ENCODE data around the gene ITGAD. TPM values are rescaled to one million over a fixed set of nuclear protein-coding genes. Genes with fewer than 3 reads are reported as not detected.

ITGAD gene
- polyA plus RNA-seq, 1 of the 3 experiments (the other 2 are of a cell fraction): not detected

DNA sequence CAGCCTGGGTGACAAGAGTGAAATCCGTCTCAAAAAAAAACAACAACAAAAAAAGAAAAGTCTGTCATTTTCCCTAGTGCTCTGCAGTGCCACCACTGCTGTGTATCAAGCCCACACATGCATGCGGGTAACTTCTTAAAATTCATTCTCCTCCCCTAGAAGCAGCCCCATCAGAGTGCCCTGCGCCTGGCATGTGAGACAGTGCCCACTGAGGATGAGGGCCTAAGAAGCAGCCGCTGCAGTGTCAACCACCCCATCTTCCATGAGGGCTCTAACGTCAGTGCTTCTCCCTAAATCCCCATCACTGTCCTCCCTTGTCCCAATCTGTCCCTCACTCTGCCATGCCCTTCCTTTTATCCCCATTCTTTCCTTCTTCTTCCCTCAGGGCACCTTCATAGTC is 24.8 kb downstream of the ITGAD start:
- H4K20me1 ChIP-seq (ENCODE audit: insufficient read depth): no peaks in the 10 kb centered on the region
- H3K36me3 ChIP-seq (replicated peaks in 1 of 2; ENCODE audit: control insufficient read depth in 1 of 2, insufficient read depth in 2 of 2, low read length in 1 of 2): no peaks in the 10 kb centered on the region
- ChIA-PET POLR2A (no interaction called here), CTCF (no interaction called here)
- H3K27ac ChIP-seq (ENCODE audit: low read depth in 2 of 2, low read length in 1 of 2): no peak overlapping the region
- no peaks in the 10 kb centered on the region for H3K9me2 ChIP-seq
- 10% methylated on average over 5 of the region's 5 CpGs for WGBS (ENCODE audit: low lambda C conversion rate)
- TF ChIP-seq SMC3 (IDR thresholded peaks at IDR 0.05; ENCODE audit: low read depth, low read length): no peak
- no peak for TF ChIP-seq TEAD4 (IDR thresholded peaks at IDR 0.05; ENCODE audit: borderline replicate concordance, insufficient read depth)
- TF ChIP-seq CHD2 (IDR thresholded peaks at IDR 0.05; ENCODE audit: low read length, partially characterized antibody): no peak
- TF ChIP-seq, protein P1, sequence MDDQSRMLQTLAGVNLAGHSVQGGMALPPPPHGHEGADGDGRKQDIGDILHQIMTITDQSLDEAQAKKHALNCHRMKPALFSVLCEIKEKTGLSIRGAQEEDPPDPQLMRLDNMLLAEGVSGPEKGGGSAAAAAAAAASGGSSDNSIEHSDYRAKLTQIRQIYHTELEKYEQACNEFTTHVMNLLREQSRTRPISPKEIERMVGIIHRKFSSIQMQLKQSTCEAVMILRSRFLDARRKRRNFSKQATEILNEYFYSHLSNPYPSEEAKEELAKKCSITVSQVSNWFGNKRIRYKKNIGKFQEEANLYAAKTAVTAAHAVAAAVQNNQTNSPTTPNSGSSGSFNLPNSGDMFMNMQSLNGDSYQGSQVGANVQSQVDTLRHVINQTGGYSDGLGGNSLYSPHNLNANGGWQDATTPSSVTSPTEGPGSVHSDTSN (IDR thresholded peaks at IDR 0.05): no peak
- TF ChIP-seq FOXM1 (IDR thresholded peaks at IDR 0.05; ENCODE audit: low read depth): no peak
- TF ChIP-seq TCF12 (IDR thresholded peaks at IDR 0.05): no peak
- TF ChIP-seq YY1 (IDR thresholded peaks at IDR 0.05; ENCODE audit: low read depth): no peak
- no peak for TF ChIP-seq EP300 (IDR thresholded peaks at IDR 0.05; ENCODE audit: borderline replicate concordance in 1 of 2, low read depth in 1 of 2, low read length in 1 of 2)
- TF ChIP-seq JUND (IDR thresholded peaks at IDR 0.05): no peak
- TF ChIP-seq, protein P2, sequence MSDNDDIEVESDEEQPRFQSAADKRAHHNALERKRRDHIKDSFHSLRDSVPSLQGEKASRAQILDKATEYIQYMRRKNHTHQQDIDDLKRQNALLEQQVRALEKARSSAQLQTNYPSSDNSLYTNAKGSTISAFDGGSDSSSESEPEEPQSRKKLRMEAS (IDR thresholded peaks at IDR 0.05; ENCODE audit: low read depth): no peak
- no peak for TF ChIP-seq RCOR1 (IDR thresholded peaks at IDR 0.05; ENCODE audit: low read length)
- H3K4me1 ChIP-seq (ENCODE audit: control insufficient read depth in 1 of 2, insufficient read depth in 2 of 2, low read depth in 1 of 2, low read length in 1 of 2): no peaks in the 10 kb centered on the region
- H3F3A ChIP-seq (replicated peaks; ENCODE audit: insufficient read depth): no peaks in the 10 kb centered on the region
- no peaks in the 10 kb centered on the region for H3K9me3 ChIP-seq
- H3K27me3 ChIP-seq (ENCODE audit: insufficient read depth): peaks cover 58% of the 10 kb centered on the region; the same call in 1 of the 2 replicates
- no peak overlapping the region for H3K4me3 ChIP-seq (ENCODE audit: low read depth in 2 of 2, low read length in 1 of 2)
- no peaks in the 10 kb centered on the region for H3K79me2 ChIP-seq (ENCODE audit: insufficient read depth)
- H3K9ac ChIP-seq: no peak overlapping the region
- DNase-seq: no peak
- no peak overlapping the region for H3K4me2 ChIP-seq
- H2AFZ ChIP-seq (ENCODE audit: low read depth): no peak overlapping the region

DNA sequence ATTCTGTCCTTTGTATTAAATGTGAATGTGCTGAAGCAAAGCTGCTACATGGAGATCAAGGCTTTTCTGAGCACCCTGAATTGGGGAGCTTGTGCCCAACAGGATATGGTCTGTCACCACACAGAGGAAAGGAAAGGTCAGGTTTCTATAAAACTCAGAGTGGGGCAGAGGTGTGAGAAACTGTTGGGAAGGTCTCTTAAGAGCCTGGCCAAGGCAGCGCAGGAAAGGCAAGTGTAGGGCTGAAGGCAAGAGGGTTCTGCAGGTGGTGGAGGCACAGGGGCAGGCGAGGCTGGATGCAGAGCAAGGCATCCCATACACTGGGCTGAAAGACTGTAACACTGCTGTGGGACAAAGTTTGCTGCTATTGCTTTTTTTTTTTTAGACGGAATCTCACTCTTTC is 26.9 kb downstream of the ITGAD start:
- no peaks in the 10 kb centered on the region for H4K20me1 ChIP-seq (ENCODE audit: insufficient read depth)
- no peak overlapping the region for H3K4me2 ChIP-seq
- no peak overlapping the region for H3K27ac ChIP-seq (ENCODE audit: low read depth in 2 of 2, low read length in 1 of 2)
- no peak overlapping the region for H3K4me3 ChIP-seq (ENCODE audit: low read depth in 2 of 2, low read length in 1 of 2)
- no peak overlapping the region for H3K9ac ChIP-seq
- no peaks in the 10 kb centered on the region for H3F3A ChIP-seq (replicated peaks; ENCODE audit: insufficient read depth)
- ChIA-PET CTCF (interaction anchor here (0.9 kb wide), 1 partner anchor 38 kb away, joined by 3 read pairs; no protein-coding TSS in a partner anchor), POLR2A (no interaction called here)
- no peaks in the 10 kb centered on the region for H3K9me2 ChIP-seq
- no peaks in the 10 kb centered on the region for H3K9me3 ChIP-seq
- no peak overlapping the region for H2AFZ ChIP-seq (ENCODE audit: low read depth)
- no peaks in the 10 kb centered on the region for H3K4me1 ChIP-seq (ENCODE audit: control insufficient read depth in 1 of 2, insufficient read depth in 2 of 2, low read depth in 1 of 2, low read length in 1 of 2)
- 3% methylated on average over 3 of the region's 3 CpGs for WGBS (ENCODE audit: low lambda C conversion rate)
- H3K36me3 ChIP-seq (replicated peaks in 1 of 2; ENCODE audit: control insufficient read depth in 1 of 2, insufficient read depth in 2 of 2, low read length in 1 of 2): no peaks in the 10 kb centered on the region
- no peak for TF ChIP-seq FOXJ3 (CRISPR knock-in tag; IDR thresholded peaks at IDR 0.05)
- no peak for TF ChIP-seq TCF12 (IDR thresholded peaks at IDR 0.05)
- no peak for TF ChIP-seq CHD2 (IDR thresholded peaks at IDR 0.05; ENCODE audit: low read length, partially characterized antibody)
- no peak for TF ChIP-seq MEF2A (IDR thresholded peaks at IDR 0.05; ENCODE audit: borderline replicate concordance, low read depth)
- no peak for TF ChIP-seq TAF1 (IDR thresholded peaks at IDR 0.05; ENCODE audit: borderline replicate concordance, low read depth, low read length)
- TF ChIP-seq RCOR1 (IDR thresholded peaks at IDR 0.05; ENCODE audit: low read length): no peak
- no peak for TF ChIP-seq GATA2 (CRISPR knock-in tag; IDR thresholded peaks at IDR 0.05)
- TF ChIP-seq, protein P3, sequence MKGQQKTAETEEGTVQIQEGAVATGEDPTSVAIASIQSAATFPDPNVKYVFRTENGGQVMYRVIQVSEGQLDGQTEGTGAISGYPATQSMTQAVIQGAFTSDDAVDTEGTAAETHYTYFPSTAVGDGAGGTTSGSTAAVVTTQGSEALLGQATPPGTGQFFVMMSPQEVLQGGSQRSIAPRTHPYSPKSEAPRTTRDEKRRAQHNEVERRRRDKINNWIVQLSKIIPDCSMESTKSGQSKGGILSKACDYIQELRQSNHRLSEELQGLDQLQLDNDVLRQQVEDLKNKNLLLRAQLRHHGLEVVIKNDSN (IDR thresholded peaks at IDR 0.05; ENCODE audit: borderline replicate concordance, low read depth): no peak
- TF ChIP-seq EZH2phosphoT487 (IDR thresholded peaks at IDR 0.05; ENCODE audit: borderline replicate concordance, low read depth): no peak
- TF ChIP-seq RFX5 (IDR thresholded peaks at IDR 0.05; ENCODE audit: low read length): no peak
- H3K27me3 ChIP-seq (ENCODE audit: insufficient read depth): peaks cover 59% of the 10 kb centered on the region; the same call in 1 of the 2 replicates
- no peaks in the 10 kb centered on the region for H3K79me2 ChIP-seq (ENCODE audit: insufficient read depth)
- no peak for DNase-seq

Data from SK-N-SH (cell line).